ENCODE measurements around the gene CCDC50.

The CCDC50 gene

DNA sequence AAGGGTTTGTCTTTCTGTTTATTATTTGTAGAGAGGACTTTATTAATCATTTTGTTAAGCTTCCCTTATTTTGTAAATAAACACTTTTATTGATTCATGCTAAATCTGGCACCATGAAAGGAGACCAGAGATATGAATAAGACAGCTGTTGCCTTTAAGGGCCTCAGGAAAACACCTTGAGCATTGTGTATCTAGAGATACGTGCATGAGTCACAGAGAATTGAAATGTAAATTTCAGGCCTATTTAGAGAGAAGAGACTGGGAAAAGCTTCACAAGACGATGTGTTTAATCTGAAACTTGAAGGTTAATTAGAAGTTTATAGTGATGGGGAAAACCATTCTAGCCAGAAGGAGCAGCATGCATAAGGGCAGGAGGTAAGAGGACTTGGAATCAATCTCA lies 29.7 kb downstream of the CCDC50 start:
- no peaks in the 10 kb centered on the region for H3K9me3 ChIP-seq (ENCODE audit: insufficient read depth, low read length)
- no peak overlapping the region for H2AFZ ChIP-seq (ENCODE audit: low read depth, low read length, severe bottlenecking)
- H3K4me3 ChIP-seq (ENCODE audit: insufficient read depth, low read length, poor library complexity, severe bottlenecking) = no peak overlapping the region
- H3K36me3 ChIP-seq (ENCODE audit: low read length) = no peaks in the 10 kb centered on the region
- TF ChIP-seq, protein P1, sequence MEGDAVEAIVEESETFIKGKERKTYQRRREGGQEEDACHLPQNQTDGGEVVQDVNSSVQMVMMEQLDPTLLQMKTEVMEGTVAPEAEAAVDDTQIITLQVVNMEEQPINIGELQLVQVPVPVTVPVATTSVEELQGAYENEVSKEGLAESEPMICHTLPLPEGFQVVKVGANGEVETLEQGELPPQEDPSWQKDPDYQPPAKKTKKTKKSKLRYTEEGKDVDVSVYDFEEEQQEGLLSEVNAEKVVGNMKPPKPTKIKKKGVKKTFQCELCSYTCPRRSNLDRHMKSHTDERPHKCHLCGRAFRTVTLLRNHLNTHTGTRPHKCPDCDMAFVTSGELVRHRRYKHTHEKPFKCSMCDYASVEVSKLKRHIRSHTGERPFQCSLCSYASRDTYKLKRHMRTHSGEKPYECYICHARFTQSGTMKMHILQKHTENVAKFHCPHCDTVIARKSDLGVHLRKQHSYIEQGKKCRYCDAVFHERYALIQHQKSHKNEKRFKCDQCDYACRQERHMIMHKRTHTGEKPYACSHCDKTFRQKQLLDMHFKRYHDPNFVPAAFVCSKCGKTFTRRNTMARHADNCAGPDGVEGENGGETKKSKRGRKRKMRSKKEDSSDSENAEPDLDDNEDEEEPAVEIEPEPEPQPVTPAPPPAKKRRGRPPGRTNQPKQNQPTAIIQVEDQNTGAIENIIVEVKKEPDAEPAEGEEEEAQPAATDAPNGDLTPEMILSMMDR (IDR thresholded peaks at IDR 0.05; ENCODE audit: insufficient read depth, low read length, poor library complexity, severe bottlenecking) = no peak
- no peak for TF ChIP-seq EZH2phosphoT487 (conservative IDR thresholded peaks at IDR 0.05; ENCODE audit: low read length)
- no peak overlapping the region for H3K27ac ChIP-seq (ENCODE audit: low read depth, low read length)
- no peaks in the 10 kb centered on the region for H3K27me3 ChIP-seq (ENCODE audit: low read length)
- no peaks in the 10 kb centered on the region for H3K9me2 ChIP-seq (replicated peaks; ENCODE audit: insufficient read depth, low read length)
- no peak overlapping the region for H3K4me2 ChIP-seq (ENCODE audit: low read depth, low read length, poor library complexity, severe bottlenecking)
- H3K9ac ChIP-seq (ENCODE audit: low read length) = no peak overlapping the region
- H4K20me1 ChIP-seq (ENCODE audit: low read depth, low read length) = 0 out of 2 replicates have a peak, but pooled peaks cover 10% of the 10 kb centered on the region
- no peaks in the 10 kb centered on the region for H3F3A ChIP-seq (ENCODE audit: insufficient read depth)
- H3K79me2 ChIP-seq (ENCODE audit: insufficient read depth, low read length) = no peaks in the 10 kb centered on the region

DNA sequence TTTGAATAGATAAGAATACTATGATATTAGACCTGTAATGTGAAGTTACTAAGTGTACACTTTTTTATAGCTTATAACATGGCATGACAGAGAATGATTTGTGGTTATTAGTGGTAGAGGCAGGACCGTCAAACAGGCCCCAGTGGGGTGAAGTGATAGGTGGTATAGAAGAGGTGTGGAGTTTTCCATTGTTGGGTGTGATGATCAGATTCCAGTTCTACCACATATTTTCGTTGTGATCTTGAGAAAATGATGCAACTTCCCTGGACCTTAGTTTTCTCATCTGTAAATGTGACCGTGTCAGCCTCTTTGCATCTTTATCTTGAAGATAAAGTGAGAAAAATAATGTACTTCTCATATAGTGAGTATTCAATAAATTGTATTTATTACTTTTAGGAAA lies 31.4 kb downstream of the CCDC50 start:
- Histone ChIP-seq H3K4me3 (ENCODE audit: insufficient read depth, low read length, poor library complexity, severe bottlenecking) (no peak overlapping the region), H3K4me2 (ENCODE audit: low read depth, low read length, poor library complexity, severe bottlenecking) (no peak overlapping the region), H3K9me3 (ENCODE audit: insufficient read depth, low read length) (no peaks in the 10 kb centered on the region), H2AFZ (ENCODE audit: low read depth, low read length, severe bottlenecking) (no peak overlapping the region), H4K20me1 (ENCODE audit: low read depth, low read length) (0 out of 2 replicates have a peak, but pooled peaks cover under 1% of the 10 kb centered on the region), H3F3A (ENCODE audit: insufficient read depth) (no peaks in the 10 kb centered on the region), H3K27me3 (ENCODE audit: low read length) (no peaks in the 10 kb centered on the region), H3K79me2 (ENCODE audit: insufficient read depth, low read length) (no peaks in the 10 kb centered on the region), H3K9ac (ENCODE audit: low read length) (no peak overlapping the region), H3K36me3 (ENCODE audit: low read length) (no peaks in the 10 kb centered on the region), H3K27ac (ENCODE audit: low read depth, low read length) (no peak overlapping the region), H3K9me2 (replicated peaks; ENCODE audit: insufficient read depth, low read length) (no peaks in the 10 kb centered on the region)
- no peak for TF ChIP-seq EZH2phosphoT487 (conservative IDR thresholded peaks at IDR 0.05; ENCODE audit: low read length)
- TF ChIP-seq, protein P1 (IDR thresholded peaks at IDR 0.05; ENCODE audit: insufficient read depth, low read length, poor library complexity, severe bottlenecking) = no peak

DNA sequence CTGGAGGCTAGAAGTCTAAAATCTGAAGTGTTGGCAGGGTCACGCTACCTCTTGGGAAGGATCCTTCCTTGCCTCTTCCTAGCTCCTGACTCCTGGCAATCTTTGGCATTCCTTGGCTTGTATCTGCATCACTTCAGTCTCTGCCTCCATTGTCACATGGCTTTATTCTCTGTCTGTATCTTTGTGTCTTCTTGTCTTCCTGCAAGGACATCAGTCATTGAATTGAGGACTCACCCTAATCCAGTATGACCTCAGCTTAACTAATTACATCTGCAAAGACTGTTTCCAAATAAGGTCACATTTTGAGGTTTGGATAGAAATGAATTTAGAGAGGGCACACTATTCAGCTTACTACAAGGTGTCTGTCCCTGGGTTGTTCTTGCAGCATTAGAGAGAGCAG lies 32.3 kb downstream of the CCDC50 start:
- no peak for TF ChIP-seq EZH2phosphoT487 (conservative IDR thresholded peaks at IDR 0.05; ENCODE audit: low read length)
- TF ChIP-seq, protein P1 (IDR thresholded peaks at IDR 0.05; ENCODE audit: insufficient read depth, low read length, poor library complexity, severe bottlenecking) = no peak
- Histone ChIP-seq H3K9ac (ENCODE audit: low read length) (no peak overlapping the region), H3K27me3 (ENCODE audit: low read length) (no peaks in the 10 kb centered on the region), H3F3A (ENCODE audit: insufficient read depth) (no peaks in the 10 kb centered on the region), H3K27ac (ENCODE audit: low read depth, low read length) (no peak overlapping the region), H3K36me3 (ENCODE audit: low read length) (no peaks in the 10 kb centered on the region), H3K9me2 (replicated peaks; ENCODE audit: insufficient read depth, low read length) (no peaks in the 10 kb centered on the region), H3K4me3 (ENCODE audit: insufficient read depth, low read length, poor library complexity, severe bottlenecking) (no peak overlapping the region), H3K9me3 (ENCODE audit: insufficient read depth, low read length) (no peaks in the 10 kb centered on the region), H3K4me2 (ENCODE audit: low read depth, low read length, poor library complexity, severe bottlenecking) (no peak overlapping the region), H3K79me2 (ENCODE audit: insufficient read depth, low read length) (no peaks in the 10 kb centered on the region), H4K20me1 (ENCODE audit: low read depth, low read length) (no peaks in the 10 kb centered on the region), H2AFZ (ENCODE audit: low read depth, low read length, severe bottlenecking) (no peak overlapping the region)

Measured in SU-DHL-6 (cell line).